CD14-positive monocyte (primary cell): ENCODE measurements around the gene CDC37. TPM values are rescaled to one million over a fixed set of nuclear protein-coding genes. Genes with fewer than 3 reads are reported as not detected.

Experiments used
- DNase-seq, 3 donors: peaks; one replicate each; pipeline ENCODE4 v3.0.0-alpha.2; 2011 to 2022
- H2AFZ ChIP-seq: 2 replicates; pipeline ENCODE4 v1.6.0; 2012; ENCODE audit warnings: mild to moderate bottlenecking, low read depth, low read length, inconsistent platforms; ENCODE audit not compliant: insufficient read depth, poor library complexity, severe bottlenecking
- H3K27ac ChIP-seq, 2 donors: 1 replicate in 1 of 2; 2 replicates in 1 of 2; pipeline ENCODE4 v1.5.1; 2012 to 2013; ENCODE audit warnings: low read length in 2 of 2, control low read depth in 1 of 2, inconsistent platforms in 1 of 2, low read depth in 1 of 2, mild to moderate bottlenecking in 1 of 2
- H3K27me3 ChIP-seq, 2 donors: one replicate each; pipeline versions ENCODE4 v1.6.0 to v1.6.1; 2011 to 2013; ENCODE audit warnings: low read length in 2 of 2; ENCODE audit not compliant: control insufficient read depth in 2 of 2, insufficient read depth in 2 of 2
- H3K36me3 ChIP-seq, 2 donors: replicated peaks in 1 of 2; 1 replicate in 1 of 2; 2 replicates in 1 of 2; pipeline versions ENCODE4 v1.5.1 to v1.6.1; 2012 to 2013; ENCODE audit warnings: low read length in 2 of 2, control low read depth in 1 of 2, inconsistent platforms in 1 of 2, mild to moderate bottlenecking in 1 of 2; ENCODE audit not compliant: insufficient read depth in 2 of 2, control insufficient read depth in 1 of 2
- H3K4me1 ChIP-seq, 2 donors: 1 replicate in 1 of 2; 2 replicates in 1 of 2; pipeline versions ENCODE4 v1.5.1 to v1.6.1; 2012 to 2013; ENCODE audit warnings: low read length in 2 of 2, control low read depth in 1 of 2, inconsistent platforms in 1 of 2, mild to moderate bottlenecking in 1 of 2, moderate library complexity in 1 of 2; ENCODE audit not compliant: insufficient read depth in 2 of 2, control insufficient read depth in 1 of 2
- H3K4me2 ChIP-seq: replicated peaks from 2 replicates; pipeline ENCODE3; 2012; ENCODE audit warnings: low read length, moderate library complexity, mild to moderate bottlenecking; ENCODE audit not compliant: poor library complexity, severe bottlenecking; ENCODE audit errors: extremely low read depth
- H3K4me3 ChIP-seq, 3 experiments: fragments of 200-600 bp in 1 of 3; sonication (generic) in 1 of 3; replicated peaks in 1 of 3; 1 replicate in 2 of 3; 2 replicates in 1 of 3; pipeline ENCODE4 v1.5.1; 2011 to 2013; ENCODE audit warnings: low read length in 3 of 3, mild to moderate bottlenecking in 3 of 3, control low read depth in 2 of 3, low read depth in 2 of 3, inconsistent platforms in 1 of 3, moderate library complexity in 1 of 3
- H3K79me2 ChIP-seq: 2 replicates; pipeline ENCODE4 v1.6.0; 2012; ENCODE audit warnings: mild to moderate bottlenecking, control low read depth, inconsistent platforms, low read length, moderate library complexity; ENCODE audit not compliant: insufficient read depth
- H3K9ac ChIP-seq: 2 replicates; pipeline ENCODE4 v1.6.0; 2017; ENCODE audit warnings: low read length, mild to moderate bottlenecking; ENCODE audit not compliant: insufficient read depth, poor library complexity, severe bottlenecking
- H3K9me3 ChIP-seq, 2 donors: replicated peaks in 1 of 2; 1 replicate in 1 of 2; 2 replicates in 1 of 2; pipeline versions ENCODE4 v1.5.1 to v1.6.1; 2012 to 2013; ENCODE audit warnings: low read length in 2 of 2, control low read depth in 1 of 2; ENCODE audit not compliant: control insufficient read depth in 1 of 2, insufficient read depth in 1 of 2
- H4K20me1 ChIP-seq: 2 replicates; pipeline ENCODE4 v1.6.0; 2012; ENCODE audit warnings: mild to moderate bottlenecking, low read length, control low read depth, moderate library complexity; ENCODE audit not compliant: insufficient read depth
- H3K27ac Mint-ChIP-seq, 7 donors: one replicate each; pipeline ENCODE4 v1.8.0; 2020; ENCODE audit warnings: mild to moderate bottlenecking in 7 of 7, mixed read lengths in 7 of 7, moderate library complexity in 6 of 7, inconsistent platforms in 2 of 7
- H3K27me3 Mint-ChIP-seq, 3 donors: one replicate each; pipeline ENCODE4 v1.8.0; 2021 to 2022; ENCODE audit warnings: low read depth in 3 of 3, mild to moderate bottlenecking in 3 of 3, mixed read lengths in 3 of 3, moderate library complexity in 3 of 3, inconsistent platforms in 1 of 3
- H3K36me3 Mint-ChIP-seq, 2 donors: one replicate each; pipeline ENCODE4 v1.8.0; 2020; ENCODE audit warnings: mixed read lengths in 2 of 2, inconsistent platforms in 1 of 2, mild to moderate bottlenecking in 1 of 2
- H3K4me1 Mint-ChIP-seq: one replicate; pipeline ENCODE4 v1.8.0; 2020; ENCODE audit warnings: mild to moderate bottlenecking, mixed read lengths
- H3K4me3 Mint-ChIP-seq, 2 donors: one replicate each; pipeline ENCODE4 v1.8.0; 2020; ENCODE audit warnings: mild to moderate bottlenecking in 2 of 2, mixed read lengths in 2 of 2, moderate library complexity in 1 of 2
- H3K9me3 Mint-ChIP-seq, 7 donors: one replicate each; pipeline ENCODE4 v1.8.0; 2020 to 2022; ENCODE audit warnings: mixed read lengths in 7 of 7, mild to moderate bottlenecking in 6 of 7, moderate library complexity in 6 of 7, inconsistent platforms in 2 of 7
- CTCF ChIP-seq: fragments of 200-600 bp; IDR thresholded peaks from one replicate; pipeline ENCODE4 v1.8.0; 2022; ENCODE audit warnings: antibody characterized with exemption, mild to moderate bottlenecking
- WGBS: methylation state at CpG from one replicate; pipeline ENCODE4 v1.1.5; 2013; ENCODE audit warnings: missing lambda C conversion rate; ENCODE audit not compliant: insufficient coverage; 5-methylcytosine and 5-hydroxymethylcytosine counted together
- intact Hi-C, 2 donors: fragments of 100-400 bp; cut with micrococcal nuclease; formaldehyde crosslinking; loops; one replicate each; pipeline versions ENCODE4 v1.15.0 to v1.15.1; 2023
- polyA plus RNA-seq, 3 donors: library from polyadenylated mRNA; depleted of rRNA in 1 of 3; unstranded in 2 of 3; stranded (reverse) in 1 of 3; fragments of 300-500 nt in 2 of 3; fragments of >200 nt in 1 of 3; fragmentation: Illumina TruSeq in 2 of 3; gene quantifications; 1 replicate in 2 of 3; 2 replicates in 1 of 3; pipeline ENCODE4 v1.2.3, GENCODE V29; 2012 to 2021

The CDC37 gene
- polyA plus RNA-seq, 3 donors = 49.3 to 575 (median 54.9) TPM

DNA sequence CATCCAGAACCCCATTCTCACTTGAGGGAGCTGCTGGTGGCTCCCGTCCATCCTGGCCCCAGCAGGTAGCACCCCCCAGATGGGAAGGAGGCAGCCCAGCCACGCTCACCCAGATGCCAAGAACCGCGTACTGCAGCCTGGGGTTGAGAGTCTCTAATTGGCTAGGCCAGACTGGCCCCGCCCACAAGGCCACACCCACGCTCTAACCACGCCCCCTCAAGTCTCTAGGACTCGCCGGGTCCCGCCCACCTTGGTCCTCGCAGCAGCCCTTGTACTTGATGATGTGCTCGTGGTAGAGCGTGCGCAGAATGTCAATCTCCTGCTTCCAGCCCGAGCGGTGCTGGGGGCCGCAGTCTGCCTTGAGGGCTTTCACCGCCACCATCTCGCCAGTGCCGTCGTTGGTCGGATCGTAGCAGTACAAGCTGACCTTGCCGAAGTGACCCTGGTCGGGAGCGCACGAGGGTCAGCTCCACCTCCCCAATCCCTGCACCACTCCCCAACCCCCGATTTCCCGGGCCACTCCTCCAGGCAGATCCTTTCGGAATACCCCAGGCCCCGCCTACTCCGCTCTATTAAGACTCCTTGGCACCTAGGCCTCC is 49.5 kb downstream of the CDC37 start:
- Histone ChIP-seq H2AFZ (no peak overlapping the region), H3K27ac (no peak overlapping the region), H3K4me2 (no peak overlapping the region), H3K9ac (no peak overlapping the region), H3K27me3 (no peaks in the 10 kb centered on the region), H3K79me2 (peaks cover 9% of the 10 kb centered on the region), H3K36me3 (peaks cover 83 to 91% of the 10 kb centered on the region in 2 donors), H3K4me3 (no peak overlapping the region), H3K4me1 (no peaks in the 10 kb centered on the region), H3K9me3 (no peaks in the 10 kb centered on the region), H4K20me1 (peaks cover 22% of the 10 kb centered on the region)
- DNase-seq = no peak
- 97% methylated on average over 28 of the region's 32 CpGs for WGBS
- H3K9me3 Mint-ChIP-seq = peaks cover 0 to 7% (median 0%) of the 10 kb centered on the region in 7 donors
- H3K36me3 Mint-ChIP-seq = peaks cover 64 to 90% of the 10 kb centered on the region in 2 donors
- TF ChIP-seq CTCF = no peak
- intact Hi-C loops = no loop called here
- peak overlapping the region in 4 of 7 donors; percentile 55 to 75 (median 62) for H3K27ac Mint-ChIP-seq
- H3K4me1 Mint-ChIP-seq = no peaks in the 10 kb centered on the region
- H3K4me3 Mint-ChIP-seq = no peak overlapping the region
- no peaks in the 10 kb centered on the region for H3K27me3 Mint-ChIP-seq

GRCh38 chr19:10352764-10353671 is 50.3 kb downstream of the CDC37 start:
- Histone ChIP-seq H3K4me3 (no peak overlapping the region), H3K4me2 (no peak overlapping the region), H3K27ac (peak overlapping the region in 1 of 2 donors; percentile 36), H3K79me2 (peaks cover 9% of the 10 kb centered on the region), H3K9ac (no peak overlapping the region), H3K4me1 (no peaks in the 10 kb centered on the region), H2AFZ (no peak overlapping the region), H3K9me3 (no peaks in the 10 kb centered on the region), H3K27me3 (no peaks in the 10 kb centered on the region), H4K20me1 (peaks cover 22% of the 10 kb centered on the region), H3K36me3 (peaks cover 75 to 82% of the 10 kb centered on the region in 2 donors)
- Mint-ChIP-seq H3K4me1 (no peaks in the 10 kb centered on the region), H3K27ac (peak overlapping the region in 3 of 7 donors; percentile 54 to 61 (median 55)), H3K9me3 (peaks cover 0 to 7% (median 0%) of the 10 kb centered on the region in 7 donors), H3K27me3 (no peaks in the 10 kb centered on the region), H3K36me3 (peaks cover 60 to 88% of the 10 kb centered on the region in 2 donors), H3K4me3 (no peak overlapping the region)
- intact Hi-C loops = no loop called here
- no peak for DNase-seq
- WGBS = 98% methylated on average over 63 of the region's 63 CpGs
- no peak for TF ChIP-seq CTCF
